ENCODE measurements around the gene CFAP221. TPM values are rescaled to one million over a fixed set of nuclear protein-coding genes. Genes with fewer than 3 reads are reported as not detected.
A peak's percentile ranks its signal among the peaks of the same experiment; 100 is the strongest.

The CFAP221 gene
- total RNA-seq, 1 donor from 2014 or later = 33.9 TPM

GRCh38 chr2:119596638-119597037 lies 52.4 kb downstream of the CFAP221 start:
- Histone ChIP-seq H3K36me3 (no peaks in the 10 kb centered on the region), H3K27me3 (ENCODE audit: low read depth) (no peaks in the 10 kb centered on the region), H3K4me1 (no peaks in the 10 kb centered on the region), H3K27ac (no peak overlapping the region), H3K9me3 (no peaks in the 10 kb centered on the region), H3K4me3 (no peak overlapping the region)
- no peak for DNase-seq
- no peak for TF ChIP-seq CTCF (IDR thresholded peaks at IDR 0.05)
- no peak for ATAC-seq
- intact Hi-C loops (cut with DNase I) = no loop called here

- no peaks in the 10 kb centered on the region for H3K27me3 ChIP-seq (ENCODE audit: low read depth)
- H3K36me3 ChIP-seq = no peaks in the 10 kb centered on the region
- intact Hi-C loops (cut with DNase I) = no loop called here
- DNase-seq = no peak
- H3K4me1 ChIP-seq = no peaks in the 10 kb centered on the region
- H3K9me3 ChIP-seq = no peaks in the 10 kb centered on the region
- no peak overlapping the region for H3K4me3 ChIP-seq
- H3K27ac ChIP-seq = no peak overlapping the region
- peak in 1 of 2 donors; percentile 35 for ATAC-seq
- TF ChIP-seq CTCF (IDR thresholded peaks at IDR 0.05) = no peak
Observed at GRCh38 chr2:119598596-119599263, 54.5 kb downstream of the CFAP221 start.

DNA sequence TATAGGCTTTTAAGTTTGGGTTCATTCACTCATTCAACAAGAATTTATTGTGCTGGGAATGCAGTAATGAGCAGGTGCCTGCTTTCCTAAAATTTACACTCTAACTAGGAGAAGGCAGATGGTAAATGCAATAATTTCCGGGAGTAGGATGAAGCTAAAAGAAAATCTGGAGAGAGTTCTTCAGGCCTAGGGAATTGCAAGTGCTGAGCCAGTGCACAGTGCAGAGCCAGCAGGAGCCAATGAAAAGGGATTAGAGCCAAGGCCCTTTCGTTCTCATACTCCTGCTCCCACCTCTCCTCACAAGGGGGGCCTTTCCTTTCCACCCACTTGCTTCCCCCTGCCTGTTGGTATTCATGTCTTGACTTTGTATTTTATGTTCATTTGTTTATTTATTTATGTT lies 55.1 kb downstream of the CFAP221 start:
- Histone ChIP-seq H3K4me1 (no peaks in the 10 kb centered on the region), H3K4me3 (no peak overlapping the region), H3K36me3 (no peaks in the 10 kb centered on the region), H3K9me3 (no peaks in the 10 kb centered on the region), H3K27me3 (ENCODE audit: low read depth) (no peaks in the 10 kb centered on the region), H3K27ac (no peak overlapping the region)
- DNase-seq (no peak), ATAC-seq (no peak)
- no peak for TF ChIP-seq CTCF (IDR thresholded peaks at IDR 0.05)
- intact Hi-C loops (cut with DNase I) = no loop called here

DNA sequence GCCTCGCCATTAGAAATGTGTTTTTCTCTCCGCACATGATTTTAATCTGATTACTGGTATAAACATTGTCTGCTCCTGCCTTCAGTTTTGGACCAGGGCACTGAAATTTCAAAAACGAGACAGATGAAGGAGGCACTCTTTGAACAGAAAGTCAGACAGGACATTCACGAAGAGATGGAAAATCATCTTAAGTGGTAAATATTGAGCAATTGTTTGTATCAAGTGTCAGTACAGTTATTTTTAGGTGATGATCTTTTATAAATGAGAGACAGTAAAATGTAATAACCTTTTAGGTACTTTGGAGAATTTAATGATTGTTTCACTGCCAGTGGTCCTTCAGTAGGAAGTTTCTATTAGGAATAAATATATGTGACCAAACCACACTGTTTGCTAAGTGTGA lies 60.8 kb downstream of the CFAP221 start:
- no peak for ATAC-seq
- intact Hi-C loops (cut with DNase I) = no loop called here
- H3K36me3 ChIP-seq = no peaks in the 10 kb centered on the region

GRCh38 chr2:119606674-119607073 lies 62.4 kb downstream of the CFAP221 start:
- intact Hi-C loops (cut with DNase I) = no loop called here
- no peak for TF ChIP-seq CTCF (IDR thresholded peaks at IDR 0.05)

More for the DNA sequence above, 60.8 kb downstream of the CFAP221 start:
- Histone ChIP-seq H3K4me1 (no peaks in the 10 kb centered on the region), H3K4me3 (no peak overlapping the region), H3K27me3 (ENCODE audit: low read depth) (no peaks in the 10 kb centered on the region), H3K27ac (no peak overlapping the region), H3K9me3 (no peaks in the 10 kb centered on the region)
- no peak for DNase-seq
- TF ChIP-seq CTCF (IDR thresholded peaks at IDR 0.05) = no peak

More at GRCh38 chr2:119606674-119607073, 62.4 kb downstream of the CFAP221 start:
- Histone ChIP-seq H3K36me3 (no peaks in the 10 kb centered on the region), H3K27me3 (ENCODE audit: low read depth) (no peaks in the 10 kb centered on the region), H3K27ac (no peak overlapping the region), H3K4me1 (no peaks in the 10 kb centered on the region), H3K4me3 (no peak overlapping the region), H3K9me3 (no peaks in the 10 kb centered on the region)
- DNase-seq (no peak), ATAC-seq (no peak)

Data from lower lobe of right lung (tissue), 2 donors.